ENCODE results near the gene REM2.

The REM2 gene

DNA sequence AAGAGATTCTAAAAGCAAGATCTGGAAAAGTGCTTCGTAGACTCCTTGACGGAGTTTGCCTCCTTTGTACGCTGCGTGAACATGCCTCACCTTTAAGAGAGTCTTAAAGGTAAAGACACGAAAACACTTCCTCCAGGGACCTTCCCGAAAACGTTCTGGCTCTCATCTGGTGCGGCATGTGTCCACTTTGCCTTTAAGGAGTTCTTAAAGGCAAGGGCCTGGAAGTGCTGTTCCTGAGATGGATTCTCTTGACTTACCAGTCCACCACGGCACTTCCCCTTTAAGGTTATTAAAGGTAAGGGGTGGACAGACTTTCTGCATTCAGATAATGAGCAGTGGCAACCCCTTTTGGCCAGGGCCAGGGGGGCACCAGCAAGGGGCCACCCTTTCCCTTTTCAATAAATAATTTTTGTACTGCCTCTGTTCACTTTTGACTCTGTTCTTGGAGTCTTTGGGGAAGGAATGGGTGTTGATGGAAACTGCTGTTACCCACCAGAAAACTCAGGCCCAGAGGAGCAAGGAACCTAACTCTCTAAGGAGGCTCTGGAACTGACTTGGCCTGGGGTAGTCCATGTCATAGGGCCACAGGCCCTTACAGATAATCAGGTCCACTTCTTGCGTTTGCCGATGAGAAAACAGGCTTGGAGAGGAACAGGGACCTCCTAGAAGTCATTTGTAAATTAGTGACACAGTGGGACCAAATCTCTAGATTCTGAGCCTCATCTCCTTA is 4.4 kb downstream of the REM2 start:
- TF ChIP-seq, protein P1, sequence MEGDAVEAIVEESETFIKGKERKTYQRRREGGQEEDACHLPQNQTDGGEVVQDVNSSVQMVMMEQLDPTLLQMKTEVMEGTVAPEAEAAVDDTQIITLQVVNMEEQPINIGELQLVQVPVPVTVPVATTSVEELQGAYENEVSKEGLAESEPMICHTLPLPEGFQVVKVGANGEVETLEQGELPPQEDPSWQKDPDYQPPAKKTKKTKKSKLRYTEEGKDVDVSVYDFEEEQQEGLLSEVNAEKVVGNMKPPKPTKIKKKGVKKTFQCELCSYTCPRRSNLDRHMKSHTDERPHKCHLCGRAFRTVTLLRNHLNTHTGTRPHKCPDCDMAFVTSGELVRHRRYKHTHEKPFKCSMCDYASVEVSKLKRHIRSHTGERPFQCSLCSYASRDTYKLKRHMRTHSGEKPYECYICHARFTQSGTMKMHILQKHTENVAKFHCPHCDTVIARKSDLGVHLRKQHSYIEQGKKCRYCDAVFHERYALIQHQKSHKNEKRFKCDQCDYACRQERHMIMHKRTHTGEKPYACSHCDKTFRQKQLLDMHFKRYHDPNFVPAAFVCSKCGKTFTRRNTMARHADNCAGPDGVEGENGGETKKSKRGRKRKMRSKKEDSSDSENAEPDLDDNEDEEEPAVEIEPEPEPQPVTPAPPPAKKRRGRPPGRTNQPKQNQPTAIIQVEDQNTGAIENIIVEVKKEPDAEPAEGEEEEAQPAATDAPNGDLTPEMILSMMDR (IDR thresholded peaks at IDR 0.05; ENCODE audit: extremely low read depth, missing control alignments) = no peak
- peak; percentile 80 for DNase-seq (ENCODE audit: low spot score)

DNA sequence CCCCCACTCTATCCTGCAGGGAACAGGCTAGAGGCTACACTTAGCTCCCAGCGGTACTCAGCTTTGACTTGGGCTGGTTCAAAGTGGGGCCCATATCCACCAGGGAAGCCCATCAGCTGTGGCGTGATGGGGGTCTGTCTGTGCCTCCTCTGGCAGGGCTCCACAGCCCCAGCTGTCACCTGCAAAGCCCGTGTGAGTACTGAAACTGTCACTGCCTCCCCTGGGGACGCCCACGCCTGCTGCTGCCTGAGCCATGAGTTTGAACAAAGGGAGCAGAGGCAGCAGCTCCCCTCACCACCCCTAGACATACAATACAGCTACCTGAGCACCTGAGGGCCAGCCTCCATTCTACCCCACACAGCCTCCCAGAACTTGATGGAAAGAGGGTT is 5.0 kb downstream of the REM2 start:
- DNase-seq (ENCODE audit: low spot score) = peak; percentile 68

DNA sequence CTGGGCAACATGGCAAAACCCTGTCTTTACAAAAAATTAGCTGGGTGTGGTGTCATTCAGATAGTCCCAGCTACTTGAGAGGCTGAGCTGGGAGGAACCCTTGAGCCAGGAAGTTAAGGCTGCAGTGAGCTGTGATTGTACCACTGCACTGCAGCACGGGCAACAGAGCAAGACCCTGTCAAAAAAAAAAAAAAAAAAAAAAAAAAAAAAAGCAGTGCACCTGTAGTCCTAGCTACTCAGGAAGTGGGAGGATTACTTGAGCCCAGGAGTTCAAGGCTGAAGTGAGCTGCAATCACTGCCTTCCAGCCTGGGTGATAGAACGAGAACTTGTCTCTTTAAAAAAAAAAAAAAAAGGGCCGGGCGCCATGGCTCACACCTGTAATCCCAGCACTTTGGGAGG is 5.6 kb downstream of the REM2 start:
- TF ChIP-seq, protein P1 (IDR thresholded peaks at IDR 0.05; ENCODE audit: extremely low read depth, missing control alignments) = no peak
- DNase-seq (ENCODE audit: low spot score) = no peak

More for the DNA sequence above, 5.0 kb downstream of the REM2 start:
- TF ChIP-seq, protein P1 (IDR thresholded peaks at IDR 0.05; ENCODE audit: extremely low read depth, missing control alignments) = no peak

DNA sequence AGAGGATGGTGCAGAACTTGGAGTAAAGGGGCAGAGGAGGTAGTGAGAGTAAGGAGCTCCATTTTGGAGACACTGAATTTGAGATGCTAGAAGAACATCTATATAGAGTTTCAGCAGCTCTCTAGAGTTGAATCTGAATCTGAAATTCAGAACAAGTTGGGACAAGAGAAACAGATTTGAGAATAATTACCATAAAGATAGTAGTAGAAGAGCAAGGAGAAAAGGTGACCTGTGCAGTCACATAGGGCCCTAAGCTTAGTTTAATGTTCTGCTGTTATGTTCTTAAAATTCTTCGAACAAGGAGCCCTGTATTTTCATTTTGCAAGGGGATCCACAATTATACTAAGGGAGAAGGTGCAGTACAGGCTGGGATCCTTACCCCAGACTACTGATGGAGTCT is 7.4 kb downstream of the REM2 start:
- DNase-seq (ENCODE audit: low spot score) = no peak
- TF ChIP-seq, protein P1 (IDR thresholded peaks at IDR 0.05; ENCODE audit: extremely low read depth, missing control alignments) = no peak

DNA sequence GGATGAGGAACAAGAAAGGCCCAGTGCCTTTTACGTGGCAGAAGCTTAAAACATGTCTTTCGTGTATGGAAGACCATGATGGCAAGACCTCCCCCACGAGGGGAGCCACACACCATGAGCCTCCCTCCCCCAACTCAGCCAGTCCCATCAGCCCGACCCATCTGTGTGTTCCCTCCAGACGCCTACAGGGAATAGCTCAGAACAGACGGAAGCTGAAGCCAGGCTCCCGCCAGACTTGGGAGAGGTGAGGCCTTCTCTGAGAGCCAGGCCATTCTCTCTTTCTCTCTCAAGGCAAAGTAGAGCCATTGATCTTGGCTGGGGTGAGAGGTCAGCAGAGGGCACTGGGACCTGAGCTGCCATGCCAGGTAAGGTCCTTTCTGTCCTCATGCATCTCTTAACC is 9.5 kb downstream of the REM2 start:
- TF ChIP-seq, protein P1 (IDR thresholded peaks at IDR 0.05; ENCODE audit: extremely low read depth, missing control alignments) = no peak
- no peak for DNase-seq (ENCODE audit: low spot score)

DNA sequence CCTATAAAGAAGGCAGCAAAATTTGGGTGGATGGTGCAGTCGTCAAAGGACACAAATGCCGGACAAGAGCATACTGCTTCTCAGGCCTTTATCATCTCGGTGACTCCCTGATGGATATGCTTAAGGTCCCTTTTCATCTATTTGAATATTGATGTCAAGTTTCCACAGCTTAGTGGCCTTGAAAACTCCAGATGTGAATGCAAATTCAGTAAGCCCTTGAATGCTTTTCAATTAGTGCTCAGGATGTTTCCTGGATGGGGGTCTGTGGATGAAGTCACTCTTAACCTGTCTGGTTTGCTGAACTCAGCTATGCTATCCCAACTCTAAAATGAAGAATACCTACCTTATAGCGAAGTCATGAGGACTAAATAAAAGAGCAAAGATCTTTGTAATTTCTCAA is 10.7 kb downstream of the REM2 start:
- TF ChIP-seq, protein P1 (IDR thresholded peaks at IDR 0.05; ENCODE audit: extremely low read depth, missing control alignments) = no peak
- DNase-seq (ENCODE audit: low spot score) = no peak

DNA sequence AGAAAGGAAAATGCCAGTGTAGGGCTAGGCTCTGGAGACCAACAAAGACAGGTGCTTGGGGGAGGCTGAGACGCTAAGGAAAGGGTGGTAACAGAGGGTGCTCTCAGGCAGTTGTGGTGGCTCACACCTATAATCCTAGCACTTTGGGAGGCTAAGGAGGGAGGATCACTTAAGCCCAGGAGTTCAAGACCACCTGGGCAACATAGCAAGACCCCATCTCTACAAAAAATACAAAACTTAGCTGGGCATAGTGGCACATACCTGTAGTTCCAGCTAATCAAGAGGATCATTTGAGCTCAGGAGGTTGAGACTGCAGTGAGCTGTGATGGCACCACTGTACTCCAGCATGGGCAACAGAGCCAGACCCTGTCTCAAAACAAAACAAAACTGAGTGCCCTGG is 12.4 kb downstream of the REM2 start:
- TF ChIP-seq, protein P1 (IDR thresholded peaks at IDR 0.05; ENCODE audit: extremely low read depth, missing control alignments) = no peak
- no peak for DNase-seq (ENCODE audit: low spot score)
